HG02938 (cell line): ENCODE measurements around the gene KMT5C.

Experiments used
- ATAC-seq: cut with Tn5 transposase; IDR thresholded peaks from one replicate; pipeline ENCODE4 v1.9.1; 2021; ENCODE audit warnings: mild to moderate bottlenecking, moderate library complexity; ENCODE audit not compliant: unreplicated experiment

The KMT5C gene

GRCh38 chr19:55339105-55339888, at the start of gene KMT5C:
Gene KMT5C, plus strand, starts transcription at chr19:55339876. Its CDS starts 2,061 bp downstream, at chr19:55341937.
- ATAC-seq = peak; percentile 76

- ATAC-seq = no peak
These were observed 42.4 kb upstream of the KMT5C start for GRCh38 chr19:55297267-55297666.

DNA sequence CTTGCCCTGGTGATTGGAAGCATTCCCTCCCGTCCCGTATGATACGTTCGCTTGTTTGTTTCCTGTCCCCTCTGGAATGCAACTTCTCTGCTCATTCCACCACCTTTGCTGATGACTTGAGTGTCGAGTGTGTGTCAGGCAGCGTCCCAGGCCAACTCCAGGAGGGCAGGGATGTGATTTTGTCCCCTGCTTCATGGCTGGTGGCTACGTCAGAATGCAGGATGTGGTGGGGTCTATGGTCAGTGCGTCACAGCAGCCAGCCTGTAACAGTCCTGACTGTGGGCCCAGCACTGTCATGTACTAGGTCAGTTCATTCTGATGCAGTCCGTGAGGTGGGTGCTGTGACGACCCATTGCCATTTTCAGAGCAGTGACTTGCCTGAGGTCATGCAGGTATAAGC, 39.7 kb upstream of the KMT5C start:
- ATAC-seq = no peak

- ATAC-seq = no peak
These were observed 38.7 kb upstream of the KMT5C start for GRCh38 chr19:55300886-55301458.

- ATAC-seq = peak; percentile 59
These were observed 38.0 kb upstream of the KMT5C start for GRCh38 chr19:55301459-55302317.

DNA sequence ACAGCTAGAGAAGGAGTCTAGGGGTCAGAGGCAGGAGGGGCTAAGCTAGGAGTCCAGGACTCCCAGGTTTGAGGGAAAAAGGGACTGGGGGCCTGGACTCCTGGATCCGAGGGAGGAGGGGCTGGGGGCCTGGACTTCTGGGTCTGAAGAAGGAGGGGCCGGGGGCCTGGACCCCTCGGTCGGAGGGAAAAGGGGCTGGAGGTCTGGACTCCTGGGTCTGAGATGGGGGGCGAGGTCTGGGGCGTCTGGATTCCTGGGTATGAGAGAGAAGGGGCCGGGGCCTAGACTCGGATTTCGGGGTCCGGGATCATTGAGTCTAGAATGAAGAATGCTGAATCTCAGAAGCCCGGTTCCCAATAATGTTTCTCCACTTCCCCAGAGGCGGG, 37.4 kb upstream of the KMT5C start:
- no peak for ATAC-seq

- ATAC-seq = no peak
These were observed 36.2 kb upstream of the KMT5C start for GRCh38 chr19:55303477-55303876.

DNA sequence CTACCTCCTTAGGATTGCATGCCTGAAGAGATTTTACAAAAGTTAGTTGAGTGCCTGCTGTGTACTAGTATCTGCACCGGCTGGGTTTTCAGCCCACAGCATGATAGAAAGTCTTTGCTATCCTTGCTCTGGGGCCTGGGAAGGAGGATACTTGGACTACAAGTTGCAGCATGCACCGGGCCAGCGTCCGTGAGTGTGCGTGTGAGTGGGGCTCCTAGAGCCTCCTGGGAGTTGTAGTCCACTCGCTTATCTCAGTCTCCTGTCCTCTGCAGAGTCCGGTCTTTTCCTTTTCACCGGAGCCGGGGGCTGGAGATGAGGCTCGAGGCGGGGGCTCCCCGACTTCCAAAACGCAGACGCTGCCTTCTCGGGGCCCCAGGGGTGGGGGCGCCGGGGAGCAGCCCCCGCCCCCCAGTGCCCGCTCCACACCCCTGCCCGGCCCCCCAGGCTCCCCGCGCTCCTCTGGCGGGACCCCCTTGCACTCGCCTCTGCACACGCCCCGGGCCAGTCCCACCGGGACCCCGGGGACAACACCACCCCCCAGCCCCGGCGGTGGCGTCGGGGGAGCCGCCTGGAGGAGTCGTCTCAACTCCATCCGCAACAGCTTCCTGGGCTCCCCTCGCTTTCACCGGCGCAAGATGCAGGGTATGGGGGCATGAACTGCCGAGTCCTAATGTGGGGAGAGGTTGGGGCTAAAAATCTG, 35.2 kb upstream of the KMT5C start:
- ATAC-seq = no peak

- ATAC-seq = no peak
These were observed 34.7 kb upstream of the KMT5C start for GRCh38 chr19:55304980-55305379.

DNA sequence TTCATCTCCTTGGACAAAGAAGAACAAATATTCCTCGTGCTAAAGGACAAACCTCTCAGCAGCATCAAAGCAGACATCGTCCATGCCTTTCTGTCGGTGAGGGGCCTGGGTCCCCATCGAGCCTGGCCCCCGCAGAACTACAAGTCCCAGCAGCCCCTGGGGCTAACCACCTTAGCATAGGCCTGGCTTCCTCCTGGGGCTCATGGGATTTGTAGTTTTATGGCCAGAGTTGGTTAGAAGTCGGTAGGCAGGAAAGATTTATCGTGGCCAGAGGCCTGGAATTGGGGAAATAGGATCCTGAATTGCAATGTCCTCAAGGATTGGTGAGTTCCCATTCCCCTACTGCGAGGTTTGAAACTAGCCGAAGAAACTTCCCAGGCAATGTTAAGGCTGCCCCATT, 34.2 kb upstream of the KMT5C start:
- ATAC-seq = no peak

DNA sequence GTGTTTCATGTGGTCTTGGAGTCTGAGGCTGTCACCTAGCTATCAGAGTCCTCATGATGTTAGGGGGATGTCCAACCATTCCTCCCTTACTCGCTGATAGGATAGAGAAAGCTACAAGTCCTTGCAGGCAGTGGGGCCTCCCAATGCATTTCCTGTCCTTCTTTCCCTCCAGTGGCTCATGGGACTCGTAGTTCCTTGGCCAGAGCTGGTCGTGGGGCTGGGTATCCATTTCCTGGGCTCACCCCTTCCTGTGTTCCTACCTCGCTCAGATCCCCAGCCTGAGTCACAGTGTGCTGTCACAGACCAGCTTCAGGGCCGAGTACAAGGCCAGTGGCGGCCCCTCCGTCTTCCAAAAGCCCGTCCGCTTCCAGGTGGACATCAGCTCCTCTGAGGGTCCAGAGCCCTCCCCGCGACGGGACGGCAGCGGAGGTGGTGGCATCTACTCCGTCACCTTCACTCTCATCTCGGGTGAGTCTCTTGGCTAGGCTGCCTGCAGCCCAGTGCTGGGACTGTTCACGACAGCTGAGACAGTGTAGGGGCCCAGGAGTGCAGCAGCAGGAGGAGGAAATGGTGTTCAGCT, 33.6 kb upstream of the KMT5C start:
- no peak for ATAC-seq

DNA sequence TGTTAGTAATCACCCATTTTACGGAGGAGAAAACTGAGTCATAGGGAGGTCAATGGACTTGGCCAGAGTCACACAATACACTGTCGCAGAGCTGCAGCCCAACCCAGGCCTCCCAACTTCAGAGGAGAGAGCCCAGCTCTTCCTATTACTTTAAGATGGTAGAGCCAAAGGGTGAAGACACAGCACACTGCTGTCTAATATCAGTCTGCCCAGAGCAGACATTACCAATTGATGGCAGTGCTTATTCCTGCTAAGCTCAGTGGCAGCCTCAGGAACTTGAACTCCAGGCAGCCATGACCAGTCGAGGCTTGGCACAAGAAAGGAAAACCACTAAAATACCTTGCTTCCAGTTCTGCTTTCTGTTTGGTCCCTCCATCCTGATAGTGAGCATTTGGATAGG, 33.0 kb upstream of the KMT5C start:
- ATAC-seq = no peak

DNA sequence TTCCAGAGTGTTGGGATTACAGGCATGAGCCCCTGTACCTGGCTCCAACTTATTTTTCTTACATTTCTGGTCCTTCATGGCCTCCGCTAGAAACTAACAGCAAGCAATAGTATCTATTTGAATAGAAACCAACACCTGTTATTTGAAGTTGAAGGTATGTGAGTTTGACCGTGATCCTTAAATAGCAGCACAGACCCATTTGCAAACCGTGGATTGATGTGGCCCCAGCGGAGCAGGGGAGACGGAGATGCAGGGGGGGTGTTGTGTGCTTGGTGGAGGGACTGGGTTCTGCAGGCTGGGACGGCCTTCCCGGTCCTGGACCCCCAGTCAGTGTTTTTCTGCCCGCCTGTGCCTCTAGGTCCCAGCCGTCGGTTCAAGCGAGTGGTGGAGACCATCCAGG, 31.4 kb upstream of the KMT5C start:
- no peak for ATAC-seq

- no peak for ATAC-seq
These were observed 30.2 kb upstream of the KMT5C start for GRCh38 chr19:55309448-55309847.

DNA sequence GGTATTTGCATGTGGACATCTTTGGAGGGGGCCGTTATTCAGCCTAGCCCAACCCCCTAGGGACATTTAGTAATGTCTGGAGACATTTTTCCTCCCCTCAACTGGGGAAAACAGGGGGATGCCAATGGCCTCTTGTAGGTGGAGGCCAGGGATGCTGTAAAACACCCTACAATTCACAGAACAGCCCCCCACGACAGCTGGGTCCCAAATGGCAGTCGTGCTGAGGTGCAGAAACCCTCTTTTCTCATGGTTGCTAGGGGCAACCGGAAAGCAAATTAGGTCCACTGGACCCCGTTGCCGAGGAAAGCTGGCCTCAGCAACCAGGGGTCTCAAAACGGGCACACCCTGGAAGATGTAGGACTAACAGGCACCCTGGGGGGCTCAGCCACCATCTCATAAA, 29.2 kb upstream of the KMT5C start:
- ATAC-seq = no peak

DNA sequence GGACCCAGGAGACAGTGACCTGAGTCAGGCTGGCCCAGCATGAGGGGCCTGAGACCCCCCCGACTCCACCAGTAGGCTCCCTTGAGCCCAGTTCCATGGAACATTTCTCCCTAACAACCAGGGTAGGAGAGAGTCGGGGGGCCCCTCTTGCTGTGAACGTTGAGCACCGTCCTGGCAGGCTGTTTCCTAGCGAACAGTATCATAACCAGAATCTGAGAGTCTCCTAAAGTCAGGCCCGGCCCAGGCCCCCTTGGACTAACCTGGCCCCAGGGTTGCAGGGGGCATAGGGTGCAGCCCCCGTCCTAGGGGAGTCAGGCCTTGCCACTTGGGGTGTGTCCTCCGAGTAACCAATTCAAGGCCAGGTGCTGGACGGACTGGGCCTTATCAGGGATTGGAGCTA, 28.3 kb upstream of the KMT5C start:
- no peak for ATAC-seq

- no peak for ATAC-seq
These were observed 27.9 kb upstream of the KMT5C start for GRCh38 chr19:55311797-55312196.

- no peak for ATAC-seq
These were observed 26.8 kb upstream of the KMT5C start for GRCh38 chr19:55312621-55313512.

GRCh38 chr19:55314396-55314795, 25.3 kb upstream of the KMT5C start:
- ATAC-seq = no peak
